HL-60 (cell line): ENCODE measurements around the gene GID4.

ENCODE experiments used
- DNase-seq, 2 experiments: peaks; one replicate each; pipeline ENCODE4 v3.0.0-alpha.2; 2010 to 2020; ENCODE audit warnings: low read depth in 1 of 2, low spot score in 1 of 2
- H3K27ac ChIP-seq: fragments of 250-450 bp; sonication (Bioruptor Pico); replicated peaks from 2 replicates; pipeline ENCODE4 v1.5.1; 2020; ENCODE audit warnings: mild to moderate bottlenecking, moderate library complexity
- H3K27me3 ChIP-seq: fragments of 250-450 bp; sonication (Bioruptor Pico); 2 replicates; pipeline ENCODE4 v1.5.1; 2021; ENCODE audit warnings: mild to moderate bottlenecking, moderate library complexity; ENCODE audit not compliant: insufficient read depth, poor library complexity, severe bottlenecking
- H3K4me3 ChIP-seq: replicated peaks from 2 replicates; pipeline ENCODE4 v1.5.1; 2011; ENCODE audit warnings: mild to moderate bottlenecking, control low read depth, low read length; ENCODE audit not compliant: insufficient read depth
- CTCF ChIP-seq: IDR thresholded peaks from one replicate; pipeline ENCODE4 v1.5.1; 2011; ENCODE audit warnings: low read length, control low read depth, inconsistent platforms; ENCODE audit not compliant: insufficient read depth
- GABPA ChIP-seq: IDR thresholded peaks from 2 replicates; pipeline ENCODE4 v1.6.1; 2012; ENCODE audit warnings: low read depth
- POLR2AphosphoS5 ChIP-seq: IDR thresholded peaks from 2 replicates; pipeline ENCODE4 v1.6.1; 2012; ENCODE audit warnings: low read depth
- REST ChIP-seq: IDR thresholded peaks from 2 replicates; pipeline ENCODE4 v1.6.1; 2012; ENCODE audit warnings: low read depth; ENCODE audit not compliant: insufficient replicate concordance
- SPI1 ChIP-seq: IDR thresholded peaks from 2 replicates; pipeline ENCODE4 v1.6.1; 2012; ENCODE audit warnings: low read depth, mild to moderate bottlenecking, borderline replicate concordance

Gene GID4

GRCh38 chr17:18009609-18010420 is 29.4 kb upstream of the GID4 start:
- no peak overlapping the region for H3K27ac ChIP-seq
- TF ChIP-seq CTCF (no peak), POLR2AphosphoS5 (no peak), SPI1 (no peak), GABPA (no peak)
- H3K4me3 ChIP-seq = no peak overlapping the region
- no peak for DNase-seq
- H3K27me3 ChIP-seq = no peaks in the 10 kb centered on the region

- no peaks in the 10 kb centered on the region for H3K27me3 ChIP-seq
- H3K4me3 ChIP-seq = no peak overlapping the region
- no peak for DNase-seq
- no peak for TF ChIP-seq SPI1
- TF ChIP-seq CTCF = no peak
- no peak for TF ChIP-seq REST
- TF ChIP-seq POLR2AphosphoS5 = no peak
- no peak for TF ChIP-seq GABPA
- H3K27ac ChIP-seq = no peak overlapping the region
Observed at GRCh38 chr17:18011286-18011685, 27.9 kb upstream of the GID4 start.

GRCh38 chr17:18014006-18014405 is 25.2 kb upstream of the GID4 start:
- no peak for DNase-seq
- Histone ChIP-seq H3K27ac (no peak overlapping the region), H3K4me3 (no peak overlapping the region), H3K27me3 (no peaks in the 10 kb centered on the region)
- TF ChIP-seq GABPA (no peak), REST (no peak), POLR2AphosphoS5 (no peak), CTCF (no peak), SPI1 (no peak)

GRCh38 chr17:18015593-18015992 is 23.6 kb upstream of the GID4 start:
- Histone ChIP-seq H3K27ac (no peak overlapping the region), H3K27me3 (no peaks in the 10 kb centered on the region), H3K4me3 (no peak overlapping the region)
- no peak for TF ChIP-seq GABPA
- no peak for TF ChIP-seq POLR2AphosphoS5
- TF ChIP-seq CTCF = no peak
- no peak for TF ChIP-seq SPI1
- DNase-seq = no peak
